WERI-Rb-1 (cell line): Measurements from ENCODE around the gene PTPRM.

Source experiments
- DNase-seq: peaks from one replicate; pipeline ENCODE4 v3.0.0-alpha.2; 2020
- H3K27ac ChIP-seq: fragments of 250-450 bp; sonication (Bioruptor Pico); 2 replicates; pipeline ENCODE4 v1.5.1; 2020; ENCODE audit warnings: mild to moderate bottlenecking, moderate library complexity
- H3K27me3 ChIP-seq: fragments of 250-450 bp; sonication (Bioruptor Pico); 2 replicates; pipeline ENCODE4 v1.5.1; 2021; ENCODE audit warnings: mild to moderate bottlenecking, low read depth, moderate library complexity; ENCODE audit not compliant: insufficient read depth, severe bottlenecking
- H3K36me3 ChIP-seq: fragments of 250-450 bp; sonication (Bioruptor Pico); 2 replicates; pipeline ENCODE4 v1.5.1; 2020; ENCODE audit warnings: mild to moderate bottlenecking, moderate library complexity
- H3K4me3 ChIP-seq: 2 replicates; pipeline ENCODE4 v1.5.1; 2011; ENCODE audit warnings: low read depth, mild to moderate bottlenecking, control low read depth, low read length
- H3K9me3 ChIP-seq: fragments of 250-450 bp; sonication (Bioruptor Pico); 2 replicates; pipeline ENCODE4 v1.5.1; 2021; ENCODE audit warnings: mild to moderate bottlenecking, moderate library complexity; ENCODE audit not compliant: severe bottlenecking
- TF ChIP-seq, protein P1 (sequence below): IDR thresholded peaks from 2 replicates; pipeline ENCODE4 v1.5.1; 2011; ENCODE audit warnings: low read depth, mild to moderate bottlenecking, control low read depth, inconsistent platforms, low read length

Gene PTPRM

GRCh38 chr18:8197499-8197898, 630.4 kb downstream of the PTPRM start:
- no peaks in the 10 kb centered on the region for H3K27me3 ChIP-seq
- no peaks in the 10 kb centered on the region for H3K36me3 ChIP-seq
- no peak for DNase-seq
- no peak overlapping the region for H3K27ac ChIP-seq
- H3K4me3 ChIP-seq = no peak overlapping the region
- TF ChIP-seq, protein P1, sequence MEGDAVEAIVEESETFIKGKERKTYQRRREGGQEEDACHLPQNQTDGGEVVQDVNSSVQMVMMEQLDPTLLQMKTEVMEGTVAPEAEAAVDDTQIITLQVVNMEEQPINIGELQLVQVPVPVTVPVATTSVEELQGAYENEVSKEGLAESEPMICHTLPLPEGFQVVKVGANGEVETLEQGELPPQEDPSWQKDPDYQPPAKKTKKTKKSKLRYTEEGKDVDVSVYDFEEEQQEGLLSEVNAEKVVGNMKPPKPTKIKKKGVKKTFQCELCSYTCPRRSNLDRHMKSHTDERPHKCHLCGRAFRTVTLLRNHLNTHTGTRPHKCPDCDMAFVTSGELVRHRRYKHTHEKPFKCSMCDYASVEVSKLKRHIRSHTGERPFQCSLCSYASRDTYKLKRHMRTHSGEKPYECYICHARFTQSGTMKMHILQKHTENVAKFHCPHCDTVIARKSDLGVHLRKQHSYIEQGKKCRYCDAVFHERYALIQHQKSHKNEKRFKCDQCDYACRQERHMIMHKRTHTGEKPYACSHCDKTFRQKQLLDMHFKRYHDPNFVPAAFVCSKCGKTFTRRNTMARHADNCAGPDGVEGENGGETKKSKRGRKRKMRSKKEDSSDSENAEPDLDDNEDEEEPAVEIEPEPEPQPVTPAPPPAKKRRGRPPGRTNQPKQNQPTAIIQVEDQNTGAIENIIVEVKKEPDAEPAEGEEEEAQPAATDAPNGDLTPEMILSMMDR = no peak
- no peaks in the 10 kb centered on the region for H3K9me3 ChIP-seq

DNA sequence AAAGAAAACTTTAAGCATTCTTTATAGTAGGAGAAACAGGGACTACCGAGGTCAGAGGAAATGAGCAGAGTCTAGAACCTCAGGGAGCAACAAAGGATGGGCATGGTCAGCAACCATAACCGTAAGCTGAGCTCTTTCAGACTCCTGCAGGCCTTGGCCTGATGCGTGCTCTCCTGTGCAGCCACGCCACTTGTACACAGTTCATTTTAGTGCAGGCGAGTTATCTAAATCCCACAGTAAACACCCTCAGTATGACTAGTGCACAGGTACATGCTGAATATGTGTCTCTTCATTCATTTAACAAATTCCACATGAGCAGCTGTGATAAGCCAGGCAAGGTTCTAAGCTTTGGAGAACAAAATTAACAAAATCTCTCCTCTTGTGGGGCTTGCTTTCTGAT, 640.9 kb downstream of the PTPRM start:
- Histone ChIP-seq H3K27me3 (no peaks in the 10 kb centered on the region), H3K27ac (no peak overlapping the region), H3K36me3 (no peaks in the 10 kb centered on the region), H3K9me3 (no peaks in the 10 kb centered on the region), H3K4me3 (no peak overlapping the region)
- no peak for DNase-seq
- TF ChIP-seq, protein P1 = no peak

GRCh38 chr18:8208716-8209115, 641.6 kb downstream of the PTPRM start:
- TF ChIP-seq, protein P1 = no peak
- no peak for DNase-seq
- H3K27ac ChIP-seq = no peak overlapping the region

DNA sequence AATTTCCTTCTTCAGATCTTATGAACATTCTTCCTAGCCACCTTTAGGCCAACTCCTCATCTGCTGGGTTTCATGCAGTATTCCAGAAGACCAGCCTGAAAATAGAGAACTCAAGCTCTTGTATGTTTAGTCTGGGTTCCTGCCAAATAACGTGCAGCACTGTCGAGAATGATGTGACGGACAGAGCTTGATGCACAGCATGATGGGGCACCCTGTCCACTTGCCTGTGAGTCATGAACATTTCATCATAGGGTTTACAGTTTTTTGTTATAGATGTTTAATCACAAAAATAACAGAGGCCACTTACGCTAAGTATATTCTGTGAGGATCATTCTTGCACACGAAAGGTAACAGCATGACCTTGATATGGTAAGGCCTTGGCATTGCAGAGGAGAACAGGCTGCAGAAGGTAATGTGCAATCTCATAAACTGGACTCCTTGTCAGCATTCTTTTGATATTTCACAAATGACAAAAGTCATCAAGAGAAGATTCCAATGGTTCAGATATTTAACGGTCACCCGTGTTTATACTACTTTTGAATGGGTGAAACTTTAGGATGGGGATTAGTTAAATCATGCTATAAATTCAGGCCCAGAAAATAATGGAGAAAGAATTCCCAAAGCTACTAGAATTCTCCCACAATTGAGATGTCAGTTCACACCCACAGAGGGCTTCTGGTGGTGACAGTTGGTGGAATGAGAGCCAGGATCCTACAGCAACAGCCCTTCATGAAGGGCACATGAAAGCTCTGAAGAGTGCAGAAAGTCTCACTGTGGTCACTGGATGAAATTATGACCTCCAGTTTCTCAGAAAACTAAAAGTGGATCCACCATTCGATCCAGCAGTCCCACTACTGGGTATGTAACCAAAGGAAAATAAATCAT, 646.0 kb downstream of the PTPRM start:
- TF ChIP-seq, protein P1 = no peak
- Histone ChIP-seq H3K27me3 (no peaks in the 10 kb centered on the region), H3K4me3 (no peak overlapping the region), H3K27ac (no peak overlapping the region), H3K9me3 (no peaks in the 10 kb centered on the region), H3K36me3 (no peaks in the 10 kb centered on the region)
- DNase-seq = no peak

More at GRCh38 chr18:8208716-8209115, 641.6 kb downstream of the PTPRM start:
- Histone ChIP-seq H3K4me3 (no peak overlapping the region), H3K27me3 (no peaks in the 10 kb centered on the region), H3K9me3 (no peaks in the 10 kb centered on the region), H3K36me3 (no peaks in the 10 kb centered on the region)

GRCh38 chr18:8215741-8216140, 648.6 kb downstream of the PTPRM start:
- no peak for DNase-seq
- Histone ChIP-seq H3K27me3 (no peaks in the 10 kb centered on the region), H3K27ac (no peak overlapping the region), H3K36me3 (no peaks in the 10 kb centered on the region), H3K4me3 (no peak overlapping the region), H3K9me3 (no peaks in the 10 kb centered on the region)
- TF ChIP-seq, protein P1 = no peak
